GM23248 (cell line): ENCODE results near the gene CD93. TPM values are rescaled to one million over a fixed set of nuclear protein-coding genes. Genes with fewer than 3 reads are reported as not detected.

Experiments used
- DNase-seq: peaks from one replicate; pipeline ENCODE4 v3.0.0-alpha.2; 2015
- H2AFZ ChIP-seq: fragments of 200-600 bp; sonication (generic); 2 replicates; pipeline ENCODE4 v1.6.1; 2016; ENCODE audit warnings: antibody characterized with exemption
- H3F3A ChIP-seq: fragments of 200-600 bp; sonication (generic); 2 replicates; pipeline ENCODE4 v1.6.1; 2016; ENCODE audit warnings: mild to moderate bottlenecking, antibody characterized with exemption, mixed run types; ENCODE audit not compliant: insufficient read depth
- H3K27ac ChIP-seq: fragments of 200-600 bp; sonication (generic); 2 replicates; pipeline ENCODE4 v1.5.1; 2016; ENCODE audit warnings: mild to moderate bottlenecking
- H3K27me3 ChIP-seq: fragments of 200-600 bp; sonication (generic); replicated peaks from 2 replicates; pipeline ENCODE4 v1.6.1; 2016; ENCODE audit warnings: mild to moderate bottlenecking; ENCODE audit not compliant: insufficient read depth
- H3K36me3 ChIP-seq: fragments of 200-600 bp; sonication (generic); 2 replicates; pipeline ENCODE4 v1.6.1; 2016; ENCODE audit warnings: low read depth, mild to moderate bottlenecking
- H3K4me1 ChIP-seq: fragments of 200-600 bp; sonication (generic); 2 replicates; pipeline ENCODE4 v1.6.1; 2016; ENCODE audit warnings: mild to moderate bottlenecking; ENCODE audit not compliant: insufficient read depth
- H3K4me2 ChIP-seq: fragments of 200-600 bp; sonication (generic); one replicate; pipeline ENCODE4 v1.6.1; 2016; ENCODE audit warnings: mild to moderate bottlenecking; ENCODE audit not compliant: unreplicated experiment
- H3K4me3 ChIP-seq: fragments of 200-600 bp; sonication (generic); 2 replicates; pipeline ENCODE4 v1.5.1; 2016; ENCODE audit warnings: mild to moderate bottlenecking
- H3K79me2 ChIP-seq: fragments of 200-600 bp; sonication (generic); 2 replicates; pipeline ENCODE4 v1.6.1; 2016; ENCODE audit warnings: mild to moderate bottlenecking; ENCODE audit not compliant: insufficient read depth
- H3K9ac ChIP-seq: fragments of 200-600 bp; sonication (generic); 2 replicates; pipeline ENCODE4 v1.6.1; 2016; ENCODE audit warnings: mild to moderate bottlenecking
- H3K9me2 ChIP-seq: fragments of 200-600 bp; sonication (generic); 2 replicates; pipeline ENCODE4 v1.6.1; 2016; ENCODE audit warnings: mixed run types, mild to moderate bottlenecking, moderate library complexity; ENCODE audit not compliant: insufficient read depth
- H3K9me3 ChIP-seq: fragments of 200-600 bp; sonication (generic); one replicate; pipeline ENCODE4 v1.6.1; 2017; ENCODE audit warnings: low read depth
- H4K20me1 ChIP-seq: fragments of 200-600 bp; sonication (generic); 2 replicates; pipeline ENCODE4 v1.6.0; 2016; ENCODE audit not compliant: insufficient read depth
- EZH2 ChIP-seq: fragments of 200-600 bp; sonication (generic); IDR thresholded peaks from 2 replicates; pipeline ENCODE4 v1.6.1; 2018; ENCODE audit warnings: antibody characterized with exemption, mild to moderate bottlenecking; ENCODE audit not compliant: insufficient read depth, poor library complexity, severe bottlenecking
- EZH2phosphoT487 ChIP-seq: fragments of 200-600 bp; sonication (generic); IDR thresholded peaks from 2 replicates; pipeline ENCODE4 v1.6.1; 2018; ENCODE audit warnings: antibody characterized with exemption, moderate library complexity, mild to moderate bottlenecking, low read depth; ENCODE audit not compliant: insufficient read depth
- WGBS, 2 experiments: methylation state at CpG; one replicate each; pipeline ENCODE4 v1.1.6; 2015 to 2017; ENCODE audit warnings: low lambda C conversion rate in 2 of 2, low coverage in 1 of 2; ENCODE audit errors: missing lambda C conversion rate in 2 of 2; 5-methylcytosine and 5-hydroxymethylcytosine counted together
- in situ Hi-C: fragments of 300-500 bp; cut with MboI; formaldehyde crosslinking; loops from 2 replicates; pipeline ENCODE4 v1.15.0; 2020
- polyA plus RNA-seq: library from polyadenylated mRNA; unstranded; fragments of >200 nt; fragmentation: Nextera tagmentation; extraction: Ambion mirVana; gene quantifications from 2 replicates; pipeline ENCODE4 v1.2.1, GENCODE V29; 2016
- total RNA-seq: library from RNA; depleted of rRNA; stranded (reverse); fragments of >200 nt; shearing (Covaris generic); gene quantifications from 2 replicates; pipeline ENCODE4 v1.2.3, GENCODE V29; 2014

CD93 gene
- total and polyA plus RNA-seq, 2 experiments from 2014 or later: 0.03 TPM; not detected in 1

DNA sequence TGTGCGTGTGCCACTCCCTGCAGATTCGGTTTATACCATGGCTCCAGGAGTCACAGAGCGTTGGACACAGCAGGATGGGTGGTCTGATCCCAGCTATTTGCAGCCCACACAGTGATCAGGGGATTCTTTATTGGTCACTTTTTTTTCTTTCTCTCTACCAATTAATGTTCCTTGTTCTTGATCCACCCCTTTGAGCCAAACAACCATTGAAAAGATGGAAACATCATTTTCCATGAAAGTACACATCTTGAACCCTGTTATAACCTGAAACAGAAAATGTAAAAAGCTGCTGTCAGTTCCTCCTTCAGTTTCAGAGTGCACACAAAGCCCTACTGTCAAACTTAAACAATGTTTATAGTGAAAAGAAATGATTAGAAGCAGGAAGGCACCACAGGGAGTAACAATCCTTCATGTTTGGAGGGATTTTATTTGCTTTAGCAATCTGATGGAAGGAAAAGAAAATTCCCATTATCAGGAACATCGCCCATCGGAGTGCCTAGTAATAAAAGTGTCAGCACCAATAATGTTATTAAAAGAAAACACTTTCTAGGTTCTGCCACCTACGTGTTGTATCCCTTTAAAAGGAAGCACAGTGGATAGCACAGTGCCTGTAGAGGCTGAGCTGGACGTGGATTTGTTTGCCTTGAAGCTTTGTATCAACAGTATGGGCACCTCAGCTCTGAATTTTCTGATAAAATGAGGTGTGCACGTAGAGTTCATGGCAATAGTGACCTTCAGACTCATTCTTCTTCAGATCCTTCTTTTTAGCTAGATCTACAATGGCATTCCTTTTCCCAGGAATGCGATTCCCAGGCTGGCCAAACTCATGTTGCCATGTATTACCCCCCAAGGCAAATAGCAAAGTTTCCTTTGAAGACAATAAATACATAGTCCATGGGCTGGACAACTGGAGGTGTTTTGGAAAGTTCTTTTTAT lies 20.6 kb downstream of the CD93 start:
- no peaks in the 10 kb centered on the region for H3K79me2 ChIP-seq
- no peaks in the 10 kb centered on the region for H4K20me1 ChIP-seq
- TF ChIP-seq EZH2phosphoT487 (no peak), EZH2 (no peak)
- no peak overlapping the region for H3K9ac ChIP-seq
- peaks cover 15% of the 10 kb centered on the region for H3F3A ChIP-seq
- H3K4me3 ChIP-seq: no peak overlapping the region
- H3K9me2 ChIP-seq: no peaks in the 10 kb centered on the region
- no peak overlapping the region for H2AFZ ChIP-seq
- 81 to 84% methylated on average over 9 of the region's 9 CpGs for WGBS, 2 experiments
- DNase-seq: no peak
- no peak overlapping the region for H3K4me2 ChIP-seq
- H3K36me3 ChIP-seq: no peaks in the 10 kb centered on the region
- no peak overlapping the region for H3K27ac ChIP-seq
- H3K4me1 ChIP-seq: peaks cover 11% of the 10 kb centered on the region
- H3K9me3 ChIP-seq: no peaks in the 10 kb centered on the region
- in situ Hi-C loops: loop anchor here (25.0 kb wide), 1 partner anchor 172 kb away; no protein-coding TSS in a partner anchor
- no peaks in the 10 kb centered on the region for H3K27me3 ChIP-seq

- Histone ChIP-seq H3K79me2 (no peaks in the 10 kb centered on the region), H4K20me1 (no peaks in the 10 kb centered on the region), H3K9me3 (no peaks in the 10 kb centered on the region), H2AFZ (no peak overlapping the region), H3K4me2 (no peak overlapping the region), H3K9me2 (no peaks in the 10 kb centered on the region), H3K27ac (no peak overlapping the region), H3K4me1 (peaks cover 11% of the 10 kb centered on the region), H3F3A (peaks cover 16% of the 10 kb centered on the region), H3K36me3 (no peaks in the 10 kb centered on the region), H3K4me3 (no peak overlapping the region), H3K9ac (no peak overlapping the region), H3K27me3 (no peaks in the 10 kb centered on the region)
- no peak for DNase-seq
- 84 to 100% methylated on average over 2 of the region's 2 CpGs for WGBS, 2 experiments
- in situ Hi-C loops: loop anchor here (25.0 kb wide), 1 partner anchor 174 kb away; no protein-coding TSS in a partner anchor
- TF ChIP-seq EZH2: no peak
- no peak for TF ChIP-seq EZH2phosphoT487
These were observed 22.5 kb downstream of the CD93 start for GRCh38 chr20:23063581-23063980.

GRCh38 chr20:23063168-23063567 lies 23.0 kb downstream of the CD93 start:
- Histone ChIP-seq H4K20me1 (no peaks in the 10 kb centered on the region), H3F3A (peaks cover 16% of the 10 kb centered on the region), H3K27ac (no peak overlapping the region), H3K36me3 (no peaks in the 10 kb centered on the region), H3K9me3 (no peaks in the 10 kb centered on the region), H3K79me2 (no peaks in the 10 kb centered on the region), H3K4me1 (peaks cover 11% of the 10 kb centered on the region), H2AFZ (no peak overlapping the region), H3K9me2 (no peaks in the 10 kb centered on the region), H3K27me3 (no peaks in the 10 kb centered on the region), H3K9ac (no peak overlapping the region), H3K4me3 (no peak overlapping the region), H3K4me2 (no peak overlapping the region)
- in situ Hi-C loops: loop anchor here (25.0 kb wide), 1 partner anchor 174 kb away; no protein-coding TSS in a partner anchor
- no peak for DNase-seq
- TF ChIP-seq EZH2: no peak
- no peak for TF ChIP-seq EZH2phosphoT487
- 96 to 98% methylated on average over 3 of the region's 3 CpGs for WGBS, 2 experiments

DNA sequence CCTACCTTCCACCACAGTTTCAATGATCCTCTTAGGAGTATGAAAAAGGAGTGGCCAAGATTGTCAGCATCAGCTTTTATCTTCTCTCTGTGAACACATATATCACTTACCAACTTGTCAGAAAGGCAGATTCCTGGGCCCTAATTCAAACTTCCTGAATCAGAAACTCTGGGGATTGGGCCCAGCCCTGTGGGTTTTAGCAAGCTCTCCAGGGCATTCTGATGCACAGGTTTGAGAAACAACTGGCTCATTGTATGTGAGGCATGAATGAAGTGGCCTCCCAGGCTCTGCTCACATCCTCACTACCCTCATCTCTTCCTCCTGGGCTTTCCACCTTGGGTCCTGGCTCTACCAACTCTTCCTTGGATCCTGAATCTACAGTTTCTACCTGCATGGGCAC lies 23.5 kb downstream of the CD93 start:
- no peak overlapping the region for H3K4me3 ChIP-seq

More for the DNA sequence above, 23.5 kb downstream of the CD93 start:
- DNase-seq: no peak
- no peaks in the 10 kb centered on the region for H3K27me3 ChIP-seq
- H3K4me2 ChIP-seq: no peak overlapping the region
- TF ChIP-seq EZH2 (no peak), EZH2phosphoT487 (no peak)
- no peak overlapping the region for H3K27ac ChIP-seq
- H3K9ac ChIP-seq: no peak overlapping the region
- no peaks in the 10 kb centered on the region for H3K9me3 ChIP-seq
- no peaks in the 10 kb centered on the region for H3K36me3 ChIP-seq
- H3K4me1 ChIP-seq: peaks cover 11% of the 10 kb centered on the region
- in situ Hi-C loops: loop anchor here (25.0 kb wide), 1 partner anchor 175 kb away; no protein-coding TSS in a partner anchor
- no peaks in the 10 kb centered on the region for H3K79me2 ChIP-seq
- H2AFZ ChIP-seq: no peak overlapping the region
- H3K9me2 ChIP-seq: no peaks in the 10 kb centered on the region
- H4K20me1 ChIP-seq: no peaks in the 10 kb centered on the region
- peaks cover 16% of the 10 kb centered on the region for H3F3A ChIP-seq
